Keratinocyte (primary cell): ENCODE results near the gene ZNF862.

Experiments used
- CTCF ChIP-seq, 3 experiments: IDR thresholded peaks in 1 of 3; conservative IDR thresholded peaks in 1 of 3; optimal IDR thresholded peaks in 1 of 3; 2 replicates in 2 of 3; 3 replicates in 1 of 3; pipeline versions ENCODE3 to v1.5.1; 2011; ENCODE audit warnings: low read length in 3 of 3, mild to moderate bottlenecking in 3 of 3, moderate library complexity in 2 of 3, control low read depth in 1 of 3, inconsistent platforms in 1 of 3; ENCODE audit not compliant: insufficient read depth in 2 of 3; ENCODE audit errors: extremely low read depth in 1 of 3
- EZH2 ChIP-seq: IDR thresholded peaks from one replicate; pipeline ENCODE4 v1.6.1; 2012; ENCODE audit warnings: inconsistent platforms, mild to moderate bottlenecking, low read length, moderate library complexity

- TF ChIP-seq CTCF (optimal IDR thresholded peaks at IDR 0.05 in 1 of 3, IDR thresholded peaks at IDR 0.05 in 1 of 3, conservative IDR thresholded peaks at IDR 0.05 in 1 of 3; ENCODE audit: extremely low read depth in 1 of 3, insufficient read depth in 2 of 3, low read length in 3 of 3) (no peak), EZH2 (no peak)
Measured at GRCh38 chr7:149795126-149795525, 43.0 kb upstream of the ZNF862 start.
